Lower lobe of right lung (tissue), 2 donors: ENCODE results near the gene PCDHA3. TPM values are rescaled to one million over a fixed set of nuclear protein-coding genes. Genes with fewer than 3 reads are reported as not detected.
"Not testable (repeated sequence)": the region's sequence is repeated elsewhere in the genome, so short reads cannot be mapped to it uniquely, and the experiment has no call there.

ENCODE experiments used
- ATAC-seq, 2 donors: fragments of 200-7000 bp; cut with Tn5 transposase; one replicate each; pipeline ENCODE4 v1.9.1; 2020 to 2022; ENCODE audit warnings: mild to moderate bottlenecking in 2 of 2, moderate library complexity in 2 of 2
- DNase-seq: peaks from one replicate; pipeline ENCODE4 v3.0.0-alpha.2; 2020
- H3K27ac ChIP-seq: fragments of 200-600 bp; one replicate; pipeline ENCODE4 v1.8.0; 2022
- H3K27me3 ChIP-seq: fragments of 200-600 bp; one replicate; pipeline ENCODE4 v1.8.0; 2022; ENCODE audit warnings: low read depth
- H3K36me3 ChIP-seq: fragments of 200-600 bp; one replicate; pipeline ENCODE4 v1.8.0; 2022; ENCODE audit warnings: mild to moderate bottlenecking
- H3K4me1 ChIP-seq: fragments of 200-600 bp; one replicate; pipeline ENCODE4 v1.8.0; 2022
- H3K4me3 ChIP-seq: fragments of 200-600 bp; one replicate; pipeline ENCODE4 v1.8.0; 2022; ENCODE audit warnings: mild to moderate bottlenecking
- H3K9me3 ChIP-seq: fragments of 200-600 bp; one replicate; pipeline ENCODE4 v1.8.0; 2022
- CTCF ChIP-seq: fragments of 200-600 bp; IDR thresholded peaks from one replicate; pipeline ENCODE4 v1.8.0; 2022; ENCODE audit warnings: antibody characterized with exemption, mild to moderate bottlenecking
- intact Hi-C: fragments of 100-400 bp; cut with DNase I; formaldehyde crosslinking; loops from one replicate; pipeline ENCODE4 v1.11.0; 2022
- total RNA-seq: library from RNA; stranded (reverse); fragmentation: NEBNext Ultra II Directional; extraction: Animal tissue kit (Norgen Biotek cat#: 25700); gene quantifications from one replicate; pipeline ENCODE4 v1.2.1, GENCODE V29; 2021
- donor health status: DM: no; HTN: yes; CAD: no; lungs with severe emphysema.

Gene PCDHA3
- total RNA-seq, 1 donor from 2014 or later: 0.77 TPM

- no peak overlapping the region for H3K4me3 ChIP-seq
- no peak for DNase-seq
- ATAC-seq: no peak
- no peaks in the 10 kb centered on the region for H3K4me1 ChIP-seq
- peaks cover 28% of the 10 kb centered on the region for H3K27me3 ChIP-seq
- no peak for TF ChIP-seq CTCF
- no peaks in the 10 kb centered on the region for H3K36me3 ChIP-seq
- peaks cover 19% of the 10 kb centered on the region for H3K9me3 ChIP-seq
- intact Hi-C loops: no loop called here
- H3K27ac ChIP-seq: no peak overlapping the region
These were observed 27.5 kb downstream of the PCDHA3 start for GRCh38 chr5:140828362-140828737.

GRCh38 chr5:140829511-140830501, 28.9 kb downstream of the PCDHA3 start:
- DNase-seq, intact Hi-C loops, H3K4me1 ChIP-seq, H3K27ac ChIP-seq, H3K4me3 ChIP-seq, ATAC-seq, H3K36me3 ChIP-seq: not testable (repeated sequence)
- Histone ChIP-seq H3K27me3 (peaks cover 32% of the 10 kb centered on the region), H3K9me3 (peaks cover 21% of the 10 kb centered on the region)

- Histone ChIP-seq H3K36me3 (no peaks in the 10 kb centered on the region), H3K27me3 (peaks cover 28% of the 10 kb centered on the region), H3K4me1 (no peaks in the 10 kb centered on the region), H3K9me3 (peaks cover 20% of the 10 kb centered on the region), H3K4me3 (peak within 1 kb of the TSS; percentile 28), H3K27ac (no peak within 1 kb of the TSS)
- ATAC-seq (no peak), DNase-seq (no peak)
- intact Hi-C loops: no loop called here
- TF ChIP-seq CTCF: no peak
These were observed 33.1 kb downstream of the PCDHA3 start, which contains the start of gene PCDHA7 for GRCh38 chr5:140833993-140834392. TSS of gene PCDHA7 (plus strand) at chr5:140834269. CDS start at chr5:140834384, 115 bp downstream.

- H3K4me1 ChIP-seq, H3K27ac ChIP-seq, DNase-seq, H3K36me3 ChIP-seq, intact Hi-C loops, ATAC-seq: not testable (repeated sequence)
- peaks cover 15% of the 10 kb centered on the region for H3K9me3 ChIP-seq
- peaks cover 27% of the 10 kb centered on the region for H3K27me3 ChIP-seq
- H3K4me3 ChIP-seq: peak overlapping the region; percentile 28
These were observed 33.7 kb downstream of the PCDHA3 start for GRCh38 chr5:140834439-140835008.

GRCh38 chr5:140835622-140836510, 35.0 kb downstream of the PCDHA3 start:
- intact Hi-C loops: no loop called here
- Histone ChIP-seq H3K27me3 (peaks cover 23% of the 10 kb centered on the region), H3K27ac (no peak overlapping the region), H3K36me3 (no peaks in the 10 kb centered on the region), H3K9me3 (peaks cover 8% of the 10 kb centered on the region), H3K4me3 (no peak overlapping the region), H3K4me1 (no peaks in the 10 kb centered on the region)
- ATAC-seq (no peak), DNase-seq (no peak)
- no peak for TF ChIP-seq CTCF
